Right lobe of liver (tissue), 4 donors: ENCODE measurements around the gene EDN1.

Experiments used
- CTCF ChIP-seq, 4 donors: fragments of 200-600 bp in 3 of 4; fragments of 450-650 bp in 1 of 4; IDR thresholded peaks; one replicate each; pipeline versions ENCODE4 v1.5.1 to v1.8.0; 2016 to 2022; ENCODE audit warnings: antibody characterized with exemption in 4 of 4, mild to moderate bottlenecking in 2 of 4
- POLR2A ChIP-seq: fragments of 450-650 bp; IDR thresholded peaks from one replicate; pipeline ENCODE4 v1.6.1; 2017; ENCODE audit warnings: antibody characterized with exemption, mild to moderate bottlenecking
- donor health status: DM: no; HTN: no; CAD: no.
- donor health status: DM: no; HTN: no; CAD: no.
- donor health status: DM: no; HTN: yes; CAD: no.

GRCh38 chr6:12241493-12242175 lies 48.5 kb upstream of the EDN1 start:
- TF ChIP-seq POLR2A = no peak
- TF ChIP-seq CTCF (IDR thresholded peaks at IDR 0.05) = no peak
